GM20000 (cell line): ENCODE data around the gene SSU72.
"Not testable (repeated sequence)": the region's sequence is repeated elsewhere in the genome, so short reads cannot be mapped to it uniquely, and the experiment has no call there.

ENCODE experiments used
- DNase-seq: peaks from one replicate; pipeline ENCODE4 v3.0.0; 2012; ENCODE audit warnings: low spot score
- TF ChIP-seq, protein P1 (sequence below): IDR thresholded peaks from 2 replicates; pipeline ENCODE4 v1.5.1; 2012; ENCODE audit warnings: mild to moderate bottlenecking, control low read depth; ENCODE audit errors: extremely low read depth, missing control alignments

SSU72 gene

DNA sequence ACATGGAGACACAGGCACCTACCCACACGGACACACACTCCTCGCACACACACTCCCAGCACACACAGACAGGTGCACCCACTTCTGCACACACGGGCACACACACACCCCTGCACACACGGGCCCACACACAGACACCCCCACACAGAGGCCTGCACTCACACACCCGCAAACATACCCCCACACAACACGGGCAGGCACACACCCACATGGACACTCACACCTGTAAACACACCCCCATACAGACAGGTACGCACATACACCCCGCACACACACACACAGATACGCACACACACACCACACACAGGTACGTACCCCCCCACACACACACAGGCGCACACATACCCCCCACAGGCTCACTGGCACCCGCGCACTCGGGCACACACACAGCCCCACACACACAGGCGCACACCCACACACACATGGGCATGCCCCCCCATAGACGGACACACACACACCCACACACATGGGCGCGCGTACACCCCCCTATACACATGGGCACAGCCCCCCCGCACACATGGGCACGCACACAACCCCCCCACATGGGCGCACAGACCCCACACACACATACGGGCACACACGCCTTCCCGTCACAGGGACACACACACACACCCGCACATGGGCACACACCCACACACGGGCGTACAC is 56.6 kb downstream of the SSU72 start:
- TF ChIP-seq, protein P1, sequence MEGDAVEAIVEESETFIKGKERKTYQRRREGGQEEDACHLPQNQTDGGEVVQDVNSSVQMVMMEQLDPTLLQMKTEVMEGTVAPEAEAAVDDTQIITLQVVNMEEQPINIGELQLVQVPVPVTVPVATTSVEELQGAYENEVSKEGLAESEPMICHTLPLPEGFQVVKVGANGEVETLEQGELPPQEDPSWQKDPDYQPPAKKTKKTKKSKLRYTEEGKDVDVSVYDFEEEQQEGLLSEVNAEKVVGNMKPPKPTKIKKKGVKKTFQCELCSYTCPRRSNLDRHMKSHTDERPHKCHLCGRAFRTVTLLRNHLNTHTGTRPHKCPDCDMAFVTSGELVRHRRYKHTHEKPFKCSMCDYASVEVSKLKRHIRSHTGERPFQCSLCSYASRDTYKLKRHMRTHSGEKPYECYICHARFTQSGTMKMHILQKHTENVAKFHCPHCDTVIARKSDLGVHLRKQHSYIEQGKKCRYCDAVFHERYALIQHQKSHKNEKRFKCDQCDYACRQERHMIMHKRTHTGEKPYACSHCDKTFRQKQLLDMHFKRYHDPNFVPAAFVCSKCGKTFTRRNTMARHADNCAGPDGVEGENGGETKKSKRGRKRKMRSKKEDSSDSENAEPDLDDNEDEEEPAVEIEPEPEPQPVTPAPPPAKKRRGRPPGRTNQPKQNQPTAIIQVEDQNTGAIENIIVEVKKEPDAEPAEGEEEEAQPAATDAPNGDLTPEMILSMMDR = no peak

DNA sequence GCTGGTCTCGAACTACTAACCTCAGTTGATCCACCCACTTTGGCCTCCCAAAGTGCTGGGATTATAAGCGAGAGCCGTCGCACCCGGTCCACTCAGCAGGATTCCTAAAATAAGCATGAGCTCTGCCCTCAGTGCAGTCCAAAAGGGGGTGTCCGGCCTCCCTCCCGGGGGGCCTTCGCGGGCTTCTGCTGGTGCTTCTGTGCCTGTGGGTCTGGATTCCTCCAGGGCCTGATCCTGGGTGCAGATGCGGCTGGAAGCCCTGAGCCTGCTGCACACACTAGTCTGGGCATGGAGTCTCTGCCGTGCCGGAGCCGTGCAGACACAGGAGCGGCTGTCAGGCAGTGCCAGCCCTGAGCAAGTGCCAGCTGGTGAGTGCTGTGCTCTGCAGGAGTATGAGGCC is 57.7 kb downstream of the SSU72 start:
- DNase-seq = not testable (repeated sequence)

More for the DNA sequence above, 56.6 kb downstream of the SSU72 start:
- DNase-seq = peak; percentile 21

DNA sequence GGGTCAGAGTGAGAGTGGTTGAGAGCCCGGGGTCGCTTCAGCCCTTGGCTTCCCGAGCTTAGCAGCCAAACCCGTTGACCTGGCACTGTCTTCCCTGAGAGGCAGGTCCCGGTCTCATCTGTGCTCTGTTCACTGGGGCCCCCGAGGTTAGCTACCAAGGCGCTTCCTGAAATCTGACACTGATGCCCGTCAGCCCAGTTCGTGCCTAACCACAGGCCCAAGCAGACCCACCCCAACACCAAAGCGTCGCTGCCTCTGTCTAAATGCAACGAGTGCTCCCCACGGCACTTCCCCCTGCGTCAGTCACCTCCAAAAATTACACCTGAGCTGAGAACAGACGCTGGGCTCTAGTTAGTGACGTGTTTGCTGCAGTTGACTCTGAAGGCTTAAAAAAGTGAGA is 60.3 kb downstream of the SSU72 start:
- DNase-seq = not testable (repeated sequence)

DNA sequence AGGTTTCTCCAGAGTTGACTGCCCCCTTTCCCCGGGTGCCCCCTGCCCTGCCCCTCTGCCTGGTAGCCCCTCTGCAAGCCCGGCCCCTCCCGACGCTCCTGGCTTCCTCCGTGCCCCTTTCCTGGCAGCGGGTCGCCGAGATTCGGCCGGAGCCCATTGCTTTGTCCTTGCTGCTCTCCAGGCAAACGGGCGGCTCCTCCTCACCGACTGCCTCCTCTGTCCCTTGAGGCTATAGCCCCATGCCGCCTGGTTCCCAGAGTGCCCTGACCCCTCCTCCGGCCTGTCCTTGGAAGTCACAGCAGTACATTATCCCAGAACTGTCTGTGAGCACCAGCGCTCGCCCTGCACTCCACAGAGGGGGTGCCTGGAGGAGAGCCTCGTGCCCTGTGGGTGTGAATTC is 61.0 kb downstream of the SSU72 start:
- not testable (repeated sequence) for DNase-seq

DNA sequence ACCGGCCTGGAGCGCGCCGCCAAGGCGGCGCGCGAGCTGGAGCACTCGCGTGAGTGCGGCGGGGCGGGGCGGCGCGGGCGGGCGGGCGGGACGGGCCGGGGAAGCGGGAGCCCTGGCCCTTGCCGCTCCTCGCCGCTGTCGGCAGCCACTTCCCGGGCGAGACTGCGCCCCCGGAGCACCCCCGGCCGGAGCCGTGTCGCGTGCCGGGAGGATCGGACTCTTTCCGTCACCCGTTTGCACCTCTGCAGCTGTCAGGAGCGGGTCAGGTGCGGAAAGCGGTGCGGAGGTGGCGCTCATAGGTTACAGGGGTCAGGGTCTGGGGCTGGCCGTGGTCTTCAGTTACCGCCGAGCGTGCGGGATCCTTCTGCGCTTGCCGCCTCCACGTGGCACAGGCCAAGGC is 62.2 kb downstream of the SSU72 start:
- not testable (repeated sequence) for DNase-seq

DNA sequence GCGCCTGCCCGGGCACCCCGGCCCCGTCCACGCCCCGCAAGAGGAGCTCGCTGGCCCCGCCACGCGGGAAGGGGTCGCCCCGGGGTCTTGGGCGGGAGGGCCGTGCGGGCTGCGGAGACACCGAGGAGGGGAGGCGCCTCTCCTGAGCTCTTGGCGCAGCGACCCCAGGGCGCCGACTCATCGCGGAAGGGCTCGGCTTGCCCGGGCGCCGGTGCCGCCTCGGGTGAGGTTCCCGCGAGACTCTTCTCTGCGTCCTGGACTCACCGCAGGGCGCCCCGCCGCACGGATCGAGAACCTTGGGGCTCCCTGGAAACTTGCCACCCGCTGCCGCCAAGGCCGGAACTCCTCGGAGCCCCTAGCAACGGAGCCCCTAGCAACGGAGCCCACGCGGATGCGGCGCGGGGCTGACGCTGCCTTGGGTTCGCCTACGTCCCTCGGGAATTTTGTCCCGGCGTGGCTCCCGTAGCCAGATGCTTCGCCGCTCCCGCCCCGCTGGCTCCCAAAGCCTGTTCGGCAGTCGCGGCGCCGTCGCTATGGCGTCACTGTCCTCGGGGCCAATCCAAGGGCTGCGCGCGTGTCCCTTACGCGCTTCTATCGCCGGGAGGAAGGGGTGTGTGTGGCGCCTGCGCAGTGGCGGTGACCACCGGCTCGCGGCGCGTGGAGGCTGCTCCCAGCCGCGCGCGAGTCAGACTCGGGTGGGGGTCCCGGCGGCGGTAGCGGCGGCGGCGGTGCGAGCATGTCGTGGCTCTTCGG is 63.0 kb downstream of the SSU72 start, which contains the start of gene ATAD3A:
Gene ATAD3A, plus strand, starts transcription at position 630 of the 753 bp plus-strand sequence. Its CDS starts 107 bp downstream, at position 737.
- TF ChIP-seq, protein P1 = no peak
- peak; percentile 100 for DNase-seq

DNA sequence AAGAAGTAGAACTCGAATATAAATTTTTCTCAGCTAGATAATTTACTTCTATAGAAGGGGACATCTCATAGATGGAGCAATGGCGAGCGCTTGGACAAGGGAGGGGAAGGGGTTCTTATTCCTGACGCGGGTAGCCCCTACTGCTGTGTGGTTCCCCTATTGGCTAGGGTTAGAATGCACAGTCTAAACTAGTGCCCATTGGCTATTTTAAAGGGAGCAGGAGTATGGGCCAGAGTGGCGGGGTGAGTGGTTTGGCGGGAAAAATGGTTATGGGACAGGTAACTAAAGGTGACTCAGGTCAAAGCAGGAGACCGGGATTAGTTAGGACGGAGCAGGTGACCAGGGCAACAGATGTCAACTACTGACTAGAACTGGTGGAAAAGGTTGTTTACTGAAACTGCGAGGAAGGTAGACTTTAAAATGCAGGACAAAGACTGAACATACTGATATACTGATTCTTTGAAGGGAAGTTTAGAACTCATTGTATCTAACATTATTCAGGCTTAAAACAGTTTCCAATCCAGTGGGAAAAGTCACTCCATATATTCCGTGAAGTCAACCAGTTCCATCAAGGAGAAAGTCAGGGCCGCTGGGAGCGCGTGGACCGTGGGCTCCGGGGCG is 63.6 kb downstream of the SSU72 start:
- TF ChIP-seq, protein P1 = no peak
- DNase-seq = peak; percentile 21

DNA sequence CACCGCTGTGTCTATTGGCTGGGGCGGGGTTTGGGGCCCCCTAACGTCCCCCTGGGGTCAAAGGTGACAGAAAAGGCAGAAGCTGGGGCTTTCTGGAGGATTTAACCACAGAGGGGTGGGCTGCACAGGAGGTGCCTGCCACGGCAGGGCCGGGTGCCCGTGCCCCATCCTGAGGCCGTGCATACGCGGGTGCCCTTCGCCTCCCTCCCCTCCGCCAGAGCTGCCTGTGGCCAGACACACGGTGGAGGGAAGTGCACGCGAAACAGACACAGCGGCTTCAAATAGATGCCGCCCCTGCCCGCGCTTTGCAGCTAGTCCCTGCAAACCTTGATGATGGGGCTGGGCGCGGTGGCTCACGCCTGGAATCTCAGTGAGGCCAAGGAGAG is 65.2 kb downstream of the SSU72 start:
- not testable (repeated sequence) for DNase-seq

DNA sequence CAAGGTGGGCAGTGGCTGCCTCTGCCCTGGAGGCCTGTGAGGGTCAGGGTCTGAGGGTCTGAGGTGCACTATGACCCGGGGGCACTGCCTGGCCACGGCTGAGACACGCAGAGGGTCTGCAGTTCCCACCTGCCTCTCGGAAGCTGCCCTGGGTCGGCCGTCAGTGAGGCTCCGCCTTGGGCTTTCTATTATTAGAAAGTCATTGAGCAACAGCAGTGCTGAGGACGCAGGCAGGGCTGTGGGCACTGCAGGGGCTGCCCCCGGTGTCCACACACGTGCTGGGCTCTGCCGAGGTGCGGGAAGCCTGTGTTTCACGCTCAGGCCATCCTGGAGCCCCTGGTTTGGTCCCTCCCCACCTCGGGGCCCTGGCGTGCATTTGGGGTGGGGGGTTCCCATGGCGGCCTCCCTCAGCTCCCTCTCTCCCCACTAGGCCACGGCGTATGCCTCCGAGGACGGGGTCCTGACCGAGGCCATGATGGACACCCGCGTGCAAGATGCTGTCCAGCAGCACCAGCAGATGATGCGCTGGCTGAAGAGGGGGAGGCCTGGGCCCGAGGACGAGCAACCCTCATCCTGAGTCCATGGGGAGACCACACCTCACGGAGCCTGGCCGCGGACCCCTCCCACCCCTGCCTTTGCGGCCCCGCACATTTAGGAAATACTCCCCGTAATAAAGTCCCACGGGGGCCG is 65.7 kb downstream of the SSU72 start:
- DNase-seq = not testable (repeated sequence)

DNA sequence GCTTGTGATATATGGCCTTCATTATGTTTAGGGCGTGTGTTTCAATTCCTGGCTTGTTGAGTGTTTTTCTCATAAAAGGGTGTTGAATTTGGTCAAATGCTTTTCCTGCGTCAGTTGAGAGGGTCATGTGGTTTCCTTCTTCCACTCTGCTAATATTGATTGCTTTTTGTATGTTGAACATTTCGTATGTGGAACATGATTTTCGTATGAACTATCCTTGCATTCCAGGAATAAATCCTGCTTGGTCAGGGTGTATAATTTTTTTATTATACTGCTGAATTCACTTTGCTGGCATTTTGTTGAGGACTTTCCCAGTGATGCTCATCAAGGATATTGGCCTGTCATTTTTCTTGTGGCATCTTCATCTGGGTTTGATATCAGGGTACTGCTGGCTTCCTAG is 67.4 kb downstream of the SSU72 start:
- TF ChIP-seq, protein P1 = no peak
- DNase-seq = no peak

DNA sequence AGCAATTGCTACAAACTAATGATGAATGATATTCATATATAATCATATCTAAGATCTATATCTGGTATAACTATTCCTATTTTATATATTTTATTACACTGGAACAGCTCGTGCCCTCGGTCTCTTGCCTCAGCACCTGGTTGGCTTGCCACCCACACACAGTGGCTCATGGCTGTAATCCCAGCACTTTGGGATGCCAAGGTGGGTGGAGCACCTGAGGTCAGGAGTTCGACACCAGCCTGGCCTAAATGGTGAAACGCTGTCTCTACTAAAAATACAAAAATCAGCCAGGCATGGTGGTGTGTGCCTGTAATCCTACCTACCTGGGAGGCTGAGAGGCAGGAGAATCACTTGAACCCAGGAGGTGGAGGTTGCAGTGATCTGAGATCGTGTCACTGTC is 68.9 kb downstream of the SSU72 start:
- not testable (repeated sequence) for DNase-seq

DNA sequence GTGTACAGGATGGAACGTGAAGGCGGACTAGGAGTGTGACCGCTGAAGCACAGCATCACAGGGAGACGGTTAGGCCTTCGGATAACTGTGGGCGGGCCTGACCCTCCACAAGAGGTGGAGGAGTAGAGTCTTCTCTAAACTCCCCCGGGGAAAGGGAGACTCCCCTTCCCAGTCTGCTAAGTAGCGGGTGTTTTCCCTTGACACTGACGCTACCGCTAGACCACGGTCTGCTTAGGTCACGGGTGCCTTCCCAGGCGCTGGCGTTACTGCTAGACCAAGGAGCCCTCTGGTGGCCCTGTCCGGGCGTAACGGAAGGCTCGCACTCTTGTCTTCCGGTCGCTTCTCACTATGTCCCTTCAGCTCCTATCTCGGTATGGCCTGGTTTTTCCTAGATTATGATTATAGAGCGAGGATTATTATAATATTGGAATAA is 69.3 kb downstream of the SSU72 start:
- not testable (repeated sequence) for DNase-seq
